Activated CD4-positive, CD25-positive, alpha-beta regulatory T cell treated with anti-CD3 and anti-CD28 coated beads, Interleukin-2, amount 50 U/mL, for 24 hours (primary cell): ENCODE results near the gene ZNF761.
"Not testable (repeated sequence)": the region's sequence is repeated elsewhere in the genome, so short reads cannot be mapped to it uniquely, and the experiment has no call there.

Experiments used
- ATAC-seq, 2 donors: fragments of 150-1000 bp; cut with Tn5 transposase; one replicate each; pipeline ENCODE4 v1.10.0; 2021; ENCODE audit warnings: mild to moderate bottlenecking in 1 of 2, moderate library complexity in 1 of 2

ZNF761 gene

GRCh38 chr19:53431399-53432087 lies at the start of gene ZNF761:
ZNF761 (plus strand) TSS chr19:53431984; CDS start chr19:53447269, 15,285 bp downstream.
- ATAC-seq = peak; percentile 97 to 98

GRCh38 chr19:53388168-53388567 lies 43.6 kb upstream of the ZNF761 start:
- no peak for ATAC-seq

DNA sequence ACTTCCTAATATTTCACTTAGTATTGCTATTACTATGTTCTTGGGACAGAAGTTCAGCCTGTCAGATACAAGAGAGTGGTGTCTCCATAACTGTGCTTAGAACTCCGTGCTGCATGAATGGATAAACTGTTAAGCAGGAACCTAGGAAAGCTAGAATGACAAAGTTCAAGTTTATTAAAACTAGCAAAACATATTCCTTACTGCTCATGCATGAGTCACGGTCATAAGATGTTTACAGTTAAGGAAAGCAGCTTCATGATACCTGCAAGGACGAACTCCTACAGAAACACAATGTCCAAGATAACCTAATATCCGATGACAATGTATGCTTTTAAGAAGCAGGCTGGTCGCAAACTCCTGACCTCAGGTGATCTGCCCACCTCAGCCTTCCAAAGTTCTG lies 42.9 kb upstream of the ZNF761 start:
- ATAC-seq = no peak

DNA sequence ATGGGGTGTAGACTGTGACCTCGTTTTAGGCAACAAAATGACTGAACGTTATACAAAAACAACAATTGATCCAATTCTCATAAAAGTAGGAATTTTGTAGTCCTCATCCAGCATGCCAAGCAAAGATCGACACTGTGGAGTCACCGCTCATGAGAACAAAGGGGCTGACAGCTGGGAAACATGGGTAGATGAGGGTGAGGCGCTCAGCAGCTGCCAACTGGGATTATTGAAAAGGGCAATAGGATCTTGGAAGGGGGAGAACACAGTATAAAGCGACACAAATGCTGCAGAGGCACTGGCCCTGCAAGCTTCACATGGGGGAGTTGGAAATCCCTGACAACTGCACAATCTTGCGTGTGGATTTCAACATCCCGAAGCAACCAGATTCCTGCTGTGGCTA lies 42.2 kb upstream of the ZNF761 start:
- ATAC-seq = no peak

DNA sequence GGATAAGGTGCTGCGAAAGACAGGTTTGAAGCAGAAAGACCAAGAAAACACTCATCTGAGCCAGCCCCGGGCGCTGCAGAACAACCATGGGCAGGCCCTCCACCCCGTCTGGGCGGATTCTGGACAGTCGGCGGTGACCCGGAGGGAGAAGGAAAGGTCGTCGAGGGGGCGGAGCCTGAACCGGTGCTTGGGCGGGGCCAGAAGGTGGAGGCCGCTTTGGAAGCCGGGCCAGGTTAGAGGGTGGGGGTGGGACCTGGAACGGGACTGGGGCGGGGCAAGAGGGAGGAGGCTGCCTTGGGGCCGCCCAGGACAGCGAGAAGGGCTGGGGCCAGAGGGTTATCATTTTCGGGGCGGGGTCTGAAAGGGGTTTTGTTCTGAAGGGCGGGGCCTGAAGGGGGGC lies 41.8 kb upstream of the ZNF761 start:
- no peak for ATAC-seq

GRCh38 chr19:53394522-53394973 lies 37.2 kb upstream of the ZNF761 start:
- ATAC-seq = no peak

GRCh38 chr19:53394974-53395839 lies 36.6 kb upstream of the ZNF761 start, which contains the start of gene ZNF765:
ZNF765 (plus strand) TSS chr19:53395149; CDS start chr19:53398016, 2,867 bp downstream.
- ATAC-seq = peak; percentile 98 to 99

- not testable (repeated sequence) for ATAC-seq
Observed at GRCh38 chr19:53395840-53396524, 35.8 kb upstream of the ZNF761 start.

- no peak for ATAC-seq
Observed at GRCh38 chr19:53396525-53396868, 35.3 kb upstream of the ZNF761 start.

DNA sequence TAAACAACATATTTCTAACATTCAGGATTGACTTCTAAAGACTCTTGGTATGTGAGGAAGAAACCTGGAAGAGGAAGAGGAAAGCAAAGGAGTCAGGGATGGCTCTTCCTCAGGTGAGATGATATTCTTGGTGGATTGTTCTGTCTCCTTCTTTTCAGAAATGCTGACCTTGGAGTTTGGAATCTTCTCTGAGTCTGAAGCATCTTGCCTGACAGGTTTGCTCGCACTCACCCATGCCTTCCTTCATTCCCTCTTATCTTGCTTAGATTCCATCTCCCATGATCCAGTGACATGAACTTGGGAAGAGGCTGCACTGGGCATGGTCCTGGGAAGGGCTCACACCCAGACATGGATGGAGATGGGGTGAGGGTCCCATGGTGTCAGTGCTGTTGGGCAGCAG lies 33.9 kb upstream of the ZNF761 start:
- ATAC-seq = not testable (repeated sequence)

GRCh38 chr19:53409505-53410204 lies 22.1 kb upstream of the ZNF761 start:
- no peak for ATAC-seq

DNA sequence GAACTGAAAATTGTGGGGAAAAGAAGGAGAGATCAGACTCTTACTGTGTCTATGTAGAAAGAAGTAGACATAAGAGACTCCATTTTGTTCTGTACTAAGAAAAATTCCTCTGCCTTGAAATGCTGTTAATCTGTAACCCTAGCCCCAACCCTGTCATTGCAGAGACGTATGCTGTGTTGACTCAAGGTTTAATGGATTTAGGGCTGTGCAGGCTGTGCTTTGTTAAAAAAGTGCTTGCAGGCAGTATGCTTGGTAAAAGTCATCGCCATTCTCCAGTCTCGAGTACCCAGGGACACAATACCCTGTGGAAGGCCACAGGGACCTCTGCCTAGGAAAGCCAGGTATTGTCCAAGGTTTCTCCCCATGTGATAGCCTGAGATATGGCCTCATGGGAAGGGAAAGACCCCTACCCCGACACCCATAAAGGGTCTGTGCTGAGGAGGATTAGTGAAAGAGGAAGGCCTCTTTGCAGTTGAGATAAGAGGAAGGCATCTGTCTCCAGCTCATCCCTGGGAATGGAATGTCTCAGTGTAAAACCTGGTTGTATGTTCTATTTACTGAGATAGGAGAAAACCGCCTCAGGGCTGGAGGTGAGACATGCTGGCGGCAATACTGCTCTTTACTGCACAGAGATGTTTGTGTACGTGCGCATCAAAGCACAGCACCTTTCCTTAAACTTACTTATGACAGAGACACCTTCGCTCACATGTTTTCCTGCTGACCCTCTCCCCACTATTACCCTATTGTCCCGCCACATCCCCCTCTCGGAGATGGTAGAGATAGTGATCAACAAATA lies 11.1 kb upstream of the ZNF761 start:
- ATAC-seq = not testable (repeated sequence)

DNA sequence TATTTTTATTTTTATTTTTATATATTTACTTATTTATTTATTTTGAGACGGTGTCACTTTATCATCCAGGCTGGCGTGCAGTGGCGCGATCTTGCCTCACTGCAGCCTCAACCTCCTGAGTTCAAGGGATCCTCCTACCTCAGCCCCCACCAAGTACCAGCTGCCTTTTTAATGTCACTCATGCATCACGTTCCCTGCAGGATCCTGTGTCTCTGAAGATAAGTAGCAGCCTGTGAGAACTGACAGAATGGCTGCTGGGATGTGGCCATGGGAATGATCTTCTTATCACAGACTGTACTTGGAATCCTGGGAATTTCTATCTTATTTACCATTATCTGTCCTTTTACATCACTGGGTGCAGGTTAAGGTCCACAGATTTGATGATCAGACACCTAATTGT lies 9.2 kb upstream of the ZNF761 start:
- no peak for ATAC-seq

DNA sequence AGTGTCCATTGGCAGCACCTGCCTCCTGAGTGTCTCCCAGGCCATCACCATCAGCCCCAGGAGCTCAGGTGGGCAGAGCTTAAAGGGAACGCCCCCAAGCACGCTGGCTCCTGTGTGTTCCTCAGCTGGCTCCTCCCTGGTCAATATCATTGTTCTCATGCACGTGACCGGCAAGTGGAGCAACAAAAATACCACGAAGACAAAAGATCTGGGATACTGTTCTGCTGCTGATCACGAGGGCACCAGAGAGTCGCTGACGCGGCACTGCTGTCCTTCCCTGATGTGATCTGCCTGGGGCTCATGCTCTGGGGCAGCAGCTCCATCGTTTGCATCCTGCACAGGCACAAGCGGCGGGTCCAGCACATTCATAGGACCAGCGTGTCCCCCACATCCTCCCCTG lies 8.7 kb upstream of the ZNF761 start:
- not testable (repeated sequence) for ATAC-seq

GRCh38 chr19:53423680-53424079 lies 8.1 kb upstream of the ZNF761 start:
- not testable (repeated sequence) for ATAC-seq

- peak; percentile 71 to 78 for ATAC-seq
Observed at GRCh38 chr19:53424968-53425597, 6.7 kb upstream of the ZNF761 start.

DNA sequence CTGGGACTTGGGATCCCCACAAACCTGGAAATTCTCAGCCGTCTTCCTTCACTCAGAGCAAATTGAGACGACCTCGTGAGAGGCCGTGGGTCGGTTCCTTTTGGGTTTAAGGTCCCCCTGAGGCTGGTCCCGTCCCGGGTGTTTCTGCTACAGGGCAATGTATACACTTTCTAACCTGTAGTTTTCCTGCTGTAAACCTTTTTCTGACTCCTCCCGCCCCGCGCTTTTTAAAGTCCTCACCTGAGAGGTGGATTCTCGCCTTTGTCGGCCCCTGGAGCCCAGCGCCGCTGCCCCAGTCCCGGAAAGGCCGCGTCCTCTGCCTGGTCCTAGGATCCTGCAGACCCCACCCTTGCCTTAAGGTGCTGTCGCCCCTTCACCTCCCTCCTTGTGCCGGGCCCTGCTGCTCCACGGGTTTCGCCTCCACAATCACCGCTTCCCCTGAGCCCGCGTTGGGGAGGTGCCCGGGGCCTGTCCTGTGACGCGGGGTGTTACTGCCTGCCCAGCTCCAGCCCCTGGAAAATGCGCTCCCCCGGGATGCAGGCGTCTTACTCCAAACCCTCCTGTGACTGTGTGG lies 391 bp downstream of the ZNF761 start:
- ATAC-seq = peak; percentile 12 to 21

DNA sequence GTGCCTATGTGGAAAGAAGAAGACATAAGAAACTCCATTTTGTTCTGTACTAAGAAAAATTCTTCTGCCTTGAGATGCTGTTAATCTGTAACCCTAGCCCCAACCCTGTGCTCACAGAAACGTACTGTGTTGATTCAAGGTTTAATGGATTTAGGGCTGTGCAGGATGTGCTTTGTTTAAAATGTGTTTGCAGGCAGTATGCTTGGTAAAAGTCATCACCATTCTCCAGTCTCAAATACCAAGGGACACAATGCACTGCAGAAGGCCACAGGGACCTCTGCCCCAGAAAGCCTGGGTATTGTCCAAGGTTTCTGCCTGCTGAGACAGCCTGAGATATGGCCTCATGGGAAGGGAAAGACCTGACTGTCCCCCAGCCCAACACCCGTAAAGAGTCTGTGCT lies 12.0 kb downstream of the ZNF761 start:
- not testable (repeated sequence) for ATAC-seq

- ATAC-seq = not testable (repeated sequence)
Observed at GRCh38 chr19:53447196-53447595, 15.4 kb downstream of the ZNF761 start.

GRCh38 chr19:53455828-53456227 lies 24.0 kb downstream of the ZNF761 start:
- no peak for ATAC-seq
